GM18858 (cell line): ENCODE measurements around the gene CXXC4.

Source experiments
- ATAC-seq: cut with Tn5 transposase; IDR thresholded peaks from one replicate; pipeline ENCODE4 v1.9.1; 2021; ENCODE audit not compliant: unreplicated experiment

Gene CXXC4

GRCh38 chr4:104424475-104424941, 70.2 kb downstream of the CXXC4 start:
- no peak for ATAC-seq

GRCh38 chr4:104421566-104421965, 73.1 kb downstream of the CXXC4 start:
- ATAC-seq = no peak

- no peak for ATAC-seq
Measured at GRCh38 chr4:104420766-104421165, 73.9 kb downstream of the CXXC4 start.
